Measurements from ENCODE around the gene ATXN7.

The ATXN7 gene

DNA sequence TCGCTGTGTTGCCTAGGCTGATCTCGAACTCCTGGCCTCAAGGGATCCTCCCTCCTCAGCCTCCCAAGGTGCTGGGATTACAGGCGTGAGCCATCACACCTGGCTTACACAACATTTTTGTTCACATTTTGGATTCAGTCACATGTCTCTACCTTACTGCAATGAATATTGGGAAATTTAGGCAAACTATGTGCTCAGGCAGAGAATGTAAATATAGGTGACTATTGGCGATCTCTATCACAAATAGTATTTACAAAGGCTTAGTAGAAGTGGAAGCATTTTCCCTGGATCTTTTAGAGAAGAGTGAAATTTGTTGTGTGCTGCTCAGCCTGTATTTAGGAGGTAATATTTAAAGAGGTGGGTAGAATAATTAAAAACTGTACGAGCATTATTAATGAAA is 27.9 kb downstream of the ATXN7 start:
- DNase-seq (ENCODE audit: low spot score) = no peak
- TF ChIP-seq, protein P1, sequence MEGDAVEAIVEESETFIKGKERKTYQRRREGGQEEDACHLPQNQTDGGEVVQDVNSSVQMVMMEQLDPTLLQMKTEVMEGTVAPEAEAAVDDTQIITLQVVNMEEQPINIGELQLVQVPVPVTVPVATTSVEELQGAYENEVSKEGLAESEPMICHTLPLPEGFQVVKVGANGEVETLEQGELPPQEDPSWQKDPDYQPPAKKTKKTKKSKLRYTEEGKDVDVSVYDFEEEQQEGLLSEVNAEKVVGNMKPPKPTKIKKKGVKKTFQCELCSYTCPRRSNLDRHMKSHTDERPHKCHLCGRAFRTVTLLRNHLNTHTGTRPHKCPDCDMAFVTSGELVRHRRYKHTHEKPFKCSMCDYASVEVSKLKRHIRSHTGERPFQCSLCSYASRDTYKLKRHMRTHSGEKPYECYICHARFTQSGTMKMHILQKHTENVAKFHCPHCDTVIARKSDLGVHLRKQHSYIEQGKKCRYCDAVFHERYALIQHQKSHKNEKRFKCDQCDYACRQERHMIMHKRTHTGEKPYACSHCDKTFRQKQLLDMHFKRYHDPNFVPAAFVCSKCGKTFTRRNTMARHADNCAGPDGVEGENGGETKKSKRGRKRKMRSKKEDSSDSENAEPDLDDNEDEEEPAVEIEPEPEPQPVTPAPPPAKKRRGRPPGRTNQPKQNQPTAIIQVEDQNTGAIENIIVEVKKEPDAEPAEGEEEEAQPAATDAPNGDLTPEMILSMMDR (IDR thresholded peaks at IDR 0.05; ENCODE audit: extremely low read depth, missing control alignments) = no peak

DNA sequence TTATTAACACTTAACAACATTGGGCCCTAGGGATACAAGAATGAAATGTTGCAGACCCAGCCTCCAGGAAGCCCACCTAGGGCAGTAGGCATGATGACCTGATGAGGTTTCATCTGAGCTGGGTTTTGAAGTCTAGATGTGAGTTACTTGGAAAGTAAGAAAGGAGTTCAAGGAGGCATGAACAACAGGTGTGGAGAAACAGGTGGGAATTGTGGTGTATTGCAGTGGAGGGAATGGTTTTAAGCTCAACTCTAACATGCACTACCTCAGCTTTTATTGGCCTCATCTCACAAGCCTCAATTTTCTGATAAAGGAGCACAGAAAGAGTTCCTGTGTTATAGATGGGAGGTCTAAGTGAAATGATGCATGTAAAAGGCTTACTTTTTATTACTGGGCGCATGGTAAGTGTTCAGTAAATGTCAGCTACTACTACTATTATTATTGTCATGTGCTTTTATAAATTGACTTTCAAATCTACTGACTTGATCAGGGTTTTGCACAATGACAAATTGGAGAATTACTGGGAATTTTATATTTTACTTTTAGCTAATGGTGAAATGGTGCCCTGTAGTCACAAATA is 29.2 kb downstream of the ATXN7 start:
- TF ChIP-seq, protein P1 (IDR thresholded peaks at IDR 0.05; ENCODE audit: extremely low read depth, missing control alignments) = no peak
- no peak for DNase-seq (ENCODE audit: low spot score)

DNA sequence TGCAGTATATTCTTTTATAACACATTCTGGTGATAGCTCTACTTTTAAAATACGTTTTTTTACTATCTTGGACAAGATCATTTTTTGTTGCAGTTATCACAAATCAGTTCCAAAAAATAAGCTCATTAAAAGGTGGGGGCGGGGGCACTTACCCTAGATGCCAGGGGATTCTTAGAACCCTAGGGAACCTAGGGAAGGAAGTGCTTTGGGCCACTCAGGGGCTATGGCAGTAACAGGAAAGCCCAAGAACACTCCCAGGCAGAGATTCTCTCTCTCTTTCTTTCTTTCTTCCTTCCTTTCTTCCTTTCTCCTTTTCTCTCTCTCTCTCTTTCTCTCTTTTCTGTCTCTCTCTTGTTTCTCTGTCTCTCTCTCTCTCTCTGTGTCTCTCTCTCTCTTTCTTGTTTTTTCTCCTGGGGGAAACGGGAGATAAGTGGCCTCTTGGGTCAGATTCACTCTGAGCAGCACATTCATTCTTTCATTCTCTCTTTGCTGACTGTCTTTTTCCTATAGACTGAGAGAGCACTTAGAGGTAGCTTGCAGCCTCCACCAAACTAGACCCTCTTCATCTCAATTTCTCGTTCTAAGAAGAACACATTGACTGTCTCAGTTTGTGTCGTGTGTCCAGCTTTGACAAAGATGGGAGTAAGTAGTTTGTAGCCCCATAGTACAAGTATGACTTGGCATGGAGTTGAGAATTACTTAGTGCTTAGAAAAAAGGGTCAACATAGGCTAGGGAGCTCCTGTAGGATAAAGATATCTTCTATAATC is 31.9 kb downstream of the ATXN7 start:
- DNase-seq (ENCODE audit: low spot score) = no peak
- TF ChIP-seq, protein P1 (IDR thresholded peaks at IDR 0.05; ENCODE audit: extremely low read depth, missing control alignments) = no peak

DNA sequence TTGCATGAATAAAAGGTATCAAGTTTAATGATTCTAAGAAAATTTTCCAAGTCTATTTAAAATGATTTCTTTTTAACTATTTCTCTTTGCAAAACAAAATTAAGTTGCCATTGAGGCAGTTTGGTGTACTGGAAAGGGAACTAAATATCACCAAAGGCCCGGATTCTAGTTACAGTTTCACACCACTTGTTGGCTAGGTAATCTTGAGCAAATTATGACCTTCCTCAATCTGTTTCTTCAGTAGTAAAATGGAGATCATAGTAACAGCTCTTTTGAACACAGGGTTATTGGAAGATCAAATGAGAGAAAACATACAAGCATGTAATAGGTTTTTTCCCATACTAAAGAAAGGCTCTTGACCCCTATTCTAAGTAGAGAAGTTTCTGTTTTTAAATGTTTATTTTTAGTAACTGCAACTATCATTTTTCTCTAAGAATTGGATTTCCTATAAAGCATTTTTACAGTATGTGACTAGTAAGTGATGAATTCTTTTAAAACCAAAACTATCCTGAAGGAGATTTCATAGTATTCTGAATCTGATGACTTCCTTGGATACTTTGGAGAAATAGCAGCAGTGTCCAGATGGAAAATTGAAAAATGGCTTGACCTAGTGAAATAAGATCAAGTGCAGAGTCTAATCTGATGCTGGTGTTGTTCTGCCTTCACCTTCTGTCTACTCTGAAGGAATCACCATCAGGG is 32.8 kb downstream of the ATXN7 start:
- no peak for DNase-seq (ENCODE audit: low spot score)
- TF ChIP-seq, protein P1 (IDR thresholded peaks at IDR 0.05; ENCODE audit: extremely low read depth, missing control alignments) = no peak

DNA sequence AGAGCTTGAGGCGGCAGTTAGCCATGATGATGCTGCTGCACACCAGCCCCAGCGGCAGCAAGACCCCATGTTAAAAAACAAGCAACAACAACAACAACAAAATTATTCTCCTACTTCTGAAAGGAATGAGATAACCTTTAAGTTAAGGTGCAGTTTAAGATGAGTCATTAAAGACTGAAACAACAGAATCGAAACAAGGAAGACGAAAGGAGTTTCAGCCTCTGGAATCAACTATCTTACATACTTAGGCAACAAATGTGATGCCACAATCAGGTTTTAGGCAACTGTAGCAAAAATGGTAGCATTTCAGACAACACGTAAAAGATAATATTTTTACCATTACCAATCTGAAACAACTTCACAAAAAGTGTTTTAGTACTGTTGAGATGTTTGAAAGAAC is 36.3 kb downstream of the ATXN7 start:
- TF ChIP-seq, protein P1 (IDR thresholded peaks at IDR 0.05; ENCODE audit: extremely low read depth, missing control alignments) = no peak
- no peak for DNase-seq (ENCODE audit: low spot score)

DNA sequence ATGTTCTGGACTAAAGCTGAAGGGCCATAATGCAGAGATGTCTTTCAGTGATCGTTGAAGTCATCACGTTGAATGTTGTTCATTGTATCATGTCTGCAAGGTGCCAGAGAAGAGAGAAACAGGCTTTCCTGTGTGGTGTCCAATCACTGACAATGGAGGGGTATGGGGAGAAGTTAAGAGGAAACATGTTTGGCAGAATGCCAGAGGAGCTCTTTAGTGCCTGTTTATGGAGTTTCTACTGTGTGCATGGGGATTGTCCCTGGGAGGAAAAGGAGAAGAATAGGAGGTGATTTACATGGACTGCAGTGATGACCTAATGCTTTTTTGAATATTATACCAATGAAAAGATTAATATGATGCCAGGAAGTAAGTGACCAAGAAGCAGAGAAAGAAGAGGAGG is 36.8 kb downstream of the ATXN7 start:
- no peak for DNase-seq (ENCODE audit: low spot score)
- TF ChIP-seq, protein P1 (IDR thresholded peaks at IDR 0.05; ENCODE audit: extremely low read depth, missing control alignments) = no peak

All from GM20000 (cell line).